Natural killer cell (primary cell): ENCODE measurements around the gene C2. TPM values are rescaled to one million over a fixed set of nuclear protein-coding genes. Genes with fewer than 3 reads are reported as not detected.

Experiments
- ATAC-seq, 3 donors: fragments of 150-1000 bp in 2 of 3; fragments of 200-7000 bp in 1 of 3; cut with Tn5 transposase; 1 replicate in 1 of 3; 2 replicates in 2 of 3; pipeline ENCODE4 v1.10.0; 2021; ENCODE audit warnings: mild to moderate bottlenecking in 2 of 3, moderate library complexity in 2 of 3
- DNase-seq, 2 donors: peaks; one replicate each; pipeline versions ENCODE4 v3.0.0 to v3.0.0-alpha.2; 2013 to 2021; ENCODE audit warnings: mixed read lengths in 1 of 2
- H3K27ac ChIP-seq: one replicate; pipeline ENCODE4 v1.5.1; 2013; ENCODE audit warnings: mild to moderate bottlenecking, low read length
- H3K27me3 ChIP-seq: one replicate; pipeline ENCODE4 v1.6.1; 2013; ENCODE audit warnings: low read length; ENCODE audit not compliant: control insufficient read depth, insufficient read depth
- H3K36me3 ChIP-seq: one replicate; pipeline ENCODE4 v1.6.1; 2013; ENCODE audit warnings: low read length; ENCODE audit not compliant: control insufficient read depth, insufficient read depth
- H3K4me1 ChIP-seq: one replicate; pipeline ENCODE4 v1.6.1; 2013; ENCODE audit warnings: low read length; ENCODE audit not compliant: control insufficient read depth, insufficient read depth
- H3K4me3 ChIP-seq: one replicate; pipeline ENCODE4 v1.5.1; 2013; ENCODE audit warnings: low read length
- H3K9me3 ChIP-seq: one replicate; pipeline ENCODE4 v1.6.1; 2013; ENCODE audit warnings: low read length; ENCODE audit not compliant: control insufficient read depth, insufficient read depth
- H3K27ac Mint-ChIP-seq, 2 donors: one replicate each; pipeline ENCODE4 v1.8.0; 2022; ENCODE audit warnings: mild to moderate bottlenecking in 2 of 2, mixed read lengths in 2 of 2, moderate library complexity in 1 of 2
- H3K27me3 Mint-ChIP-seq, 2 donors: one replicate each; pipeline ENCODE4 v1.8.0; 2022; ENCODE audit warnings: low read depth in 2 of 2, mixed read lengths in 2 of 2
- H3K36me3 Mint-ChIP-seq: one replicate; pipeline ENCODE4 v1.8.0; 2022; ENCODE audit warnings: mixed read lengths
- H3K4me1 Mint-ChIP-seq, 2 donors: one replicate each; pipeline ENCODE4 v1.8.0; 2022; ENCODE audit warnings: mixed read lengths in 2 of 2
- H3K4me3 Mint-ChIP-seq: one replicate; pipeline ENCODE4 v1.8.0; 2022; ENCODE audit warnings: mild to moderate bottlenecking, moderate library complexity, mixed read lengths
- H3K9me3 Mint-ChIP-seq, 2 donors: one replicate each; pipeline ENCODE4 v1.8.0; 2022; ENCODE audit warnings: mixed read lengths in 2 of 2
- CTCF ChIP-seq: fragments of 200-600 bp; IDR thresholded peaks from one replicate; pipeline ENCODE4 v1.8.0; 2022; ENCODE audit warnings: antibody characterized with exemption
- WGBS: methylation state at CpG from one replicate; pipeline ENCODE4 v1.1.7; 2013; ENCODE audit warnings: missing lambda C conversion rate; ENCODE audit not compliant: insufficient coverage; 5-methylcytosine and 5-hydroxymethylcytosine counted together
- intact Hi-C: fragments of 100-400 bp; cut with micrococcal nuclease; formaldehyde crosslinking; loops from one replicate; pipeline ENCODE4 v1.14.2; 2022
- total RNA-seq, 4 donors: library from RNA; stranded (reverse); fragments of 120-200 nt in 1 of 4; gene quantifications; one replicate each; pipeline versions ENCODE4 v1.2.3 to v1.2.4, GENCODE V29; 2013 to 2022

Gene C2
- total RNA-seq, 3 donors from 2014 or later (not counting 1 experiment from before 2014, with no cell fraction given) = 0.55 to 1.3 (median 1.0) TPM

GRCh38 chr6:31967926-31968320 is 40.4 kb downstream of the C2 start:
- Mint-ChIP-seq H3K9me3 (no peaks in the 10 kb centered on the region), H3K27ac (peak overlapping the region in 1 of 2 donors; percentile 76), H3K4me1 (peaks cover 12 to 32% of the 10 kb centered on the region in 2 donors), H3K4me3 (no peak overlapping the region), H3K36me3 (peaks cover 7% of the 10 kb centered on the region), H3K27me3 (no peaks in the 10 kb centered on the region)
- no peak for TF ChIP-seq CTCF
- Histone ChIP-seq H3K9me3 (no peaks in the 10 kb centered on the region), H3K27me3 (no peaks in the 10 kb centered on the region), H3K36me3 (peaks cover 74% of the 10 kb centered on the region), H3K4me3 (no peak overlapping the region), H3K4me1 (peaks cover 20% of the 10 kb centered on the region), H3K27ac (no peak overlapping the region)
- WGBS = 90% methylated on average over 3 of the region's 3 CpGs
- intact Hi-C loops = no loop called here
- no peak for DNase-seq
- ATAC-seq = no peak

- Mint-ChIP-seq H3K9me3 (no peaks in the 10 kb centered on the region), H3K36me3 (peaks cover 7% of the 10 kb centered on the region), H3K4me1 (peaks cover 16 to 36% of the 10 kb centered on the region in 2 donors), H3K27ac (peak overlapping the region in 1 of 2 donors; percentile 76), H3K4me3 (no peak overlapping the region), H3K27me3 (no peaks in the 10 kb centered on the region)
- Histone ChIP-seq H3K4me1 (peaks cover 23% of the 10 kb centered on the region), H3K27me3 (no peaks in the 10 kb centered on the region), H3K9me3 (no peaks in the 10 kb centered on the region), H3K4me3 (no peak overlapping the region), H3K27ac (no peak overlapping the region), H3K36me3 (peaks cover 70% of the 10 kb centered on the region)
- 95% methylated on average over 11 of the region's 11 CpGs for WGBS
- DNase-seq = no peak
- no peak for TF ChIP-seq CTCF
- ATAC-seq = no peak
- intact Hi-C loops = no loop called here
These were observed 40.8 kb downstream of the C2 start for GRCh38 chr6:31968326-31968725.

GRCh38 chr6:31968791-31969711 is 41.5 kb downstream of the C2 start:
- ATAC-seq (no peak), DNase-seq (no peak)
- no peak overlapping the region for H3K27ac ChIP-seq
- H3K4me1 ChIP-seq = peaks cover 23% of the 10 kb centered on the region
- H3K36me3 ChIP-seq = peaks cover 63% of the 10 kb centered on the region
- no peaks in the 10 kb centered on the region for H3K9me3 Mint-ChIP-seq
- TF ChIP-seq CTCF = no peak
- H3K27ac Mint-ChIP-seq = peak overlapping the region; percentile 93 to 97
- H3K4me3 ChIP-seq = no peak overlapping the region
- intact Hi-C loops = no loop called here
- whole genome bisulfite sequencing = 94% methylated on average over 22 of the region's 23 CpGs
- H3K4me1 Mint-ChIP-seq = peaks cover 20 to 42% of the 10 kb centered on the region in 2 donors
- no peaks in the 10 kb centered on the region for H3K9me3 ChIP-seq
- no peaks in the 10 kb centered on the region for H3K27me3 ChIP-seq
- no peaks in the 10 kb centered on the region for H3K27me3 Mint-ChIP-seq
- peak overlapping the region; percentile 9 for H3K4me3 Mint-ChIP-seq
- H3K36me3 Mint-ChIP-seq = peaks cover 7% of the 10 kb centered on the region
